Measurements from ENCODE around the gene JAK2. TPM values are rescaled to one million over a fixed set of nuclear protein-coding genes. Genes with fewer than 3 reads are reported as not detected.

JAK2 gene
- polyA plus RNA-seq, 3 donors = 11.9 to 14.6 (median 13.4) TPM

GRCh38 chr9:5110867-5111681 is 126.0 kb downstream of the JAK2 start:
- no peak for DNase-seq (ENCODE audit: extremely low read depth in 1 of 11, low read depth in 9 of 11, low spot score in 4 of 11)

- no peak for DNase-seq (ENCODE audit: extremely low read depth in 1 of 11, low read depth in 9 of 11, low spot score in 4 of 11)
Measured at GRCh38 chr9:5111696-5112095, 126.6 kb downstream of the JAK2 start.

- DNase-seq (ENCODE audit: extremely low read depth in 1 of 11, low read depth in 9 of 11, low spot score in 4 of 11) = no peak
Measured at GRCh38 chr9:5112109-5112592, 127.1 kb downstream of the JAK2 start.

GRCh38 chr9:5112646-5113045 is 127.6 kb downstream of the JAK2 start:
- no peak for DNase-seq (ENCODE audit: extremely low read depth in 1 of 11, low read depth in 9 of 11, low spot score in 4 of 11)

- DNase-seq (ENCODE audit: extremely low read depth in 1 of 11, low read depth in 9 of 11, low spot score in 4 of 11) = no peak
Measured at GRCh38 chr9:5113523-5113922, 128.5 kb downstream of the JAK2 start.

GRCh38 chr9:5113994-5114748 is 129.1 kb downstream of the JAK2 start:
- no peak for DNase-seq (ENCODE audit: extremely low read depth in 1 of 11, low read depth in 9 of 11, low spot score in 4 of 11)

- no peak for DNase-seq (ENCODE audit: extremely low read depth in 1 of 11, low read depth in 9 of 11, low spot score in 4 of 11)
Measured at GRCh38 chr9:5122116-5122515, 137.0 kb downstream of the JAK2 start.

- no peak for DNase-seq (ENCODE audit: extremely low read depth in 1 of 11, low read depth in 9 of 11, low spot score in 4 of 11)
Measured at GRCh38 chr9:5122516-5122915, 137.4 kb downstream of the JAK2 start.

GRCh38 chr9:5140151-5140550 is 155.1 kb downstream of the JAK2 start:
- DNase-seq (ENCODE audit: extremely low read depth in 1 of 11, low read depth in 9 of 11, low spot score in 4 of 11) = no peak

GRCh38 chr9:5144217-5144616 is 159.1 kb downstream of the JAK2 start:
- no peak for DNase-seq (ENCODE audit: extremely low read depth in 1 of 11, low read depth in 9 of 11, low spot score in 4 of 11)

- no peak for DNase-seq (ENCODE audit: extremely low read depth in 1 of 11, low read depth in 9 of 11, low spot score in 4 of 11)
Measured at GRCh38 chr9:5146241-5146640, 161.2 kb downstream of the JAK2 start.

Other genes starting within 250 kb of the JAK2 start
- 100 to 1,000 TPM in 2 of 3 donors, 10 to 100 TPM in 1; 84.4 to 120 (median 104) TPM for gene AK3, start 244.1 kb upstream of the JAK2 start, polyA plus RNA-seq (ENCODE audit: insufficient read length in 3 of 3)
- 10 to 100 TPM; 17.2 to 22.1 (median 17.9) TPM for gene RCL1, start 192.3 kb upstream of the JAK2 start, polyA plus RNA-seq (ENCODE audit: insufficient read length in 3 of 3)
- 1 to 10 TPM in 1 of 3 donors, under 1 TPM in 2; 0.33 to 1.1 (median 0.67) TPM for gene INSL6, start 200.4 kb downstream of the JAK2 start, polyA plus RNA-seq (ENCODE audit: insufficient read length in 3 of 3)
- gene INSL4, start 246.1 kb downstream of the JAK2 start, polyA plus RNA-seq (ENCODE audit: insufficient read length in 3 of 3) = not detected

Measured in renal cortex interstitium (tissue), 11 donors.